ENCODE measurements around the gene TMEM212. TPM values are rescaled to one million over a fixed set of nuclear protein-coding genes. Genes with fewer than 3 reads are reported as not detected.

The TMEM212 gene
- polyA plus RNA-seq (2011; rRNA removed) (not detected in 2 replicates), polyA plus RNA-seq (2017; fragmentation: RNase III; extraction: RNeasy Plus Mini Kit Qiagen cat#74134 plus additional on column Dnase treatment) (not detected in 3 replicates), polyA minus RNA-seq (2011; rRNA and poly(A)+ RNA removed) (not detected in 2 replicates)
- polyA plus RNA-seq (2012; cell fraction: cytosol; rRNA removed), result not detected in 2 replicates
- polyA plus RNA-seq (2012; cell fraction: nucleus; rRNA removed), result not detected in 2 replicates

- peak in 1 of 2 experiments; percentile 46 for DNase-seq (ENCODE audit: low read depth in 1 of 2, low spot score in 1 of 2)
- 74% methylated on average over 5 of the region's 5 CpGs for WGBS (ENCODE audit: missing lambda C conversion rate)
Measured at GRCh38 chr3:171842864-171843518, at the start of gene TMEM212. Gene TMEM212, plus strand, starts transcription at chr3:171843349. Its CDS starts 35 bp downstream, at chr3:171843384.

GRCh38 chr3:171796625-171797264, 46.4 kb upstream of the TMEM212 start:
- no peak overlapping the region for H3K4me3 ChIP-seq
- TF ChIP-seq RFX5 (IDR thresholded peaks at IDR 0.05) (no peak), FOSB (CRISPR knock-in tag; IDR thresholded peaks at IDR 0.05) (no peak), KDM1A (IDR thresholded peaks at IDR 0.05; ENCODE audit: low read depth) (no peak), TP53 (CRISPR knock-in tag; IDR thresholded peaks at IDR 0.05) (no peak), ESRRA (IDR thresholded peaks at IDR 0.05; ENCODE audit: borderline replicate concordance, low read length) (no peak), HOXB13 (CRISPR knock-in tag; IDR thresholded peaks at IDR 0.05; ENCODE audit: low read depth) (no peak), KDM5A (IDR thresholded peaks at IDR 0.05) (no peak)
- H3K27ac ChIP-seq, result no peak overlapping the region
- no peak for ATAC-seq
- POLR2A ChIA-PET, result no interaction called here
- 96% methylated on average over 4 of the region's 4 CpGs for WGBS (ENCODE audit: missing lambda C conversion rate)
- DNase-seq (ENCODE audit: low read depth in 1 of 2, low spot score in 1 of 2), result no peak
- CTCF ChIA-PET, result no interaction called here
- H3K4me1 ChIP-seq, result peaks cover 38% of the 10 kb centered on the region
- no peak for FAIRE-seq
- H3K4me2 ChIP-seq, result no peak overlapping the region
- H3K9me3 ChIP-seq, result no peaks in the 10 kb centered on the region

More at GRCh38 chr3:171842864-171843518, at the start of gene TMEM212:
- peaks cover 56% of the 10 kb centered on the region for H3K4me1 ChIP-seq
- ChIA-PET POLR2A (no interaction called here), CTCF (interaction anchor here (0.9 kb wide), 1 partner anchor 13 kb away, joined by 3 read pairs; no protein-coding TSS in a partner anchor)
- H3K4me3 ChIP-seq, result no peak within 1 kb of the TSS
- peak within 1 kb of the TSS in 1 of 2 experiments; percentile 48; a peak in 3 of 6 replicates for H3K27ac ChIP-seq
- FAIRE-seq, result no peak
- TF ChIP-seq PBX3 (IDR thresholded peaks at IDR 0.05) (no peak), E2F6 (IDR thresholded peaks at IDR 0.05; ENCODE audit: borderline replicate concordance, low read depth) (no peak), RFX5 (IDR thresholded peaks at IDR 0.05) (no peak), MAFK (IDR thresholded peaks at IDR 0.05; ENCODE audit: partially characterized antibody) (peak; percentile 38), EP300 (IDR thresholded peaks at IDR 0.05) (no peak)
- no peaks in the 10 kb centered on the region for H3K9me3 ChIP-seq
- ATAC-seq, result peak in 1 of 2 experiments; percentile 28; a peak in 1 of 6 replicates
- no peak within 1 kb of the TSS for H3K4me2 ChIP-seq

GRCh38 chr3:171797265-171797679, 45.9 kb upstream of the TMEM212 start:
- no peak for ATAC-seq
- POLR2A ChIA-PET, result no interaction called here
- no peak for DNase-seq (ENCODE audit: low read depth in 1 of 2, low spot score in 1 of 2)

GRCh38 chr3:171797873-171798272, 45.3 kb upstream of the TMEM212 start:
- no peak for TF ChIP-seq RCOR1 (IDR thresholded peaks at IDR 0.05; ENCODE audit: low read depth, low read length)
- TF ChIP-seq FOSL2 (IDR thresholded peaks at IDR 0.05), result no peak
- TF ChIP-seq FOSL2 (CRISPR knock-in tag; IDR thresholded peaks at IDR 0.05), result 0 out of 2 replicates have a peak, but pooled peaks have one; percentile 37
- 0 out of 6 replicates have a peak overlapping the region, but pooled peaks of 1 of the 2 experiments have one; percentile 35 for H3K27ac ChIP-seq
- H3K4me2 ChIP-seq, result peak overlapping the region; percentile 33; the same call in 2 of the 3 replicates
- H3K4me3 ChIP-seq, result no peak overlapping the region
- ChIA-PET POLR2A (no interaction called here), CTCF (interaction anchor here (0.9 kb wide), 1 partner anchor 32 kb away, joined by 3 read pairs; no protein-coding TSS in a partner anchor)
- ATAC-seq, result no peak
- DNase-seq (ENCODE audit: low read depth in 1 of 2, low spot score in 1 of 2), result no peak
- no peaks in the 10 kb centered on the region for H3K9me3 ChIP-seq
- peaks cover 38% of the 10 kb centered on the region for H3K4me1 ChIP-seq
- 68% methylated on average over 3 of the region's 3 CpGs for WGBS (ENCODE audit: missing lambda C conversion rate)
- no peak for FAIRE-seq

More at GRCh38 chr3:171797265-171797679, 45.9 kb upstream of the TMEM212 start:
- CTCF ChIA-PET, result interaction anchor here (0.9 kb wide), 1 partner anchor 32 kb away, joined by 3 read pairs; no protein-coding TSS in a partner anchor
- Histone ChIP-seq H3K9me3 (no peaks in the 10 kb centered on the region), H3K4me1 (peaks cover 38% of the 10 kb centered on the region), H3K4me3 (no peak overlapping the region), H3K4me2 (no peak overlapping the region), H3K27ac (no peak overlapping the region)
- WGBS (ENCODE audit: missing lambda C conversion rate), result 86% methylated on average over 1 of the region's 1 CpG
- no peak for FAIRE-seq
- no peak for TF ChIP-seq HOXB5 (CRISPR knock-in tag; IDR thresholded peaks at IDR 0.05)
- no peak for TF ChIP-seq HES2 (IDR thresholded peaks at IDR 0.05)
- TF ChIP-seq MAFK (IDR thresholded peaks at IDR 0.05; ENCODE audit: partially characterized antibody), result peak; percentile 80

Measured in A549 (cell line).